ENCODE measurements around the gene UST. TPM values are rescaled to one million over a fixed set of nuclear protein-coding genes. Genes with fewer than 3 reads are reported as not detected.

Gene UST
- total RNA-seq, 1 experiment from 2014 or later: 3.9 TPM

GRCh38 chr6:149081281-149081680 is 334.5 kb downstream of the UST start:
- Histone ChIP-seq H3K27ac (ENCODE audit: low read length) (no peak overlapping the region), H3K79me2 (ENCODE audit: low read length) (no peaks in the 10 kb centered on the region), H3K9me2 (replicated peaks; ENCODE audit: low read length) (no peaks in the 10 kb centered on the region), H3K4me3 (ENCODE audit: low read length) (no peak overlapping the region), H3K4me1 (ENCODE audit: insufficient read depth, low read length) (peaks cover 46% of the 10 kb centered on the region), H4K20me1 (ENCODE audit: low read length) (no peaks in the 10 kb centered on the region), H3F3A (ENCODE audit: low read length, unreplicated experiment) (no peaks in the 10 kb centered on the region), H3K27me3 (ENCODE audit: low read length) (no peaks in the 10 kb centered on the region), H3K9me3 (ENCODE audit: low read length) (no peaks in the 10 kb centered on the region), H3K4me2 (ENCODE audit: low read length) (no peak overlapping the region), H2AFZ (ENCODE audit: low read length) (no peak overlapping the region), H3K9ac (ENCODE audit: low read length) (no peak overlapping the region), H3K36me3 (ENCODE audit: low read depth, low read length) (no peaks in the 10 kb centered on the region)
- no TSS peak for BruUV-seq (replicated peaks)
- DNase-seq (peak; percentile 54), ATAC-seq (peak; percentile 62)
- intact Hi-C loops (cut with micrococcal nuclease): loop anchor here (5.0 kb wide), 4 partner anchors 236 to 436 kb away; partner anchors contain the start of gene TAB2
- ChIA-PET POLR2A (ENCODE audit: unreplicated experiment) (no interaction called here), CTCF (no interaction called here)
- no peak for TF ChIP-seq EZH2 (IDR thresholded peaks at IDR 0.05; ENCODE audit: low read length, unreplicated experiment)
- TF ChIP-seq EZH2phosphoT487 (IDR thresholded peaks at IDR 0.05; ENCODE audit: borderline replicate concordance, low read length): no peak
- TF ChIP-seq, protein P1, sequence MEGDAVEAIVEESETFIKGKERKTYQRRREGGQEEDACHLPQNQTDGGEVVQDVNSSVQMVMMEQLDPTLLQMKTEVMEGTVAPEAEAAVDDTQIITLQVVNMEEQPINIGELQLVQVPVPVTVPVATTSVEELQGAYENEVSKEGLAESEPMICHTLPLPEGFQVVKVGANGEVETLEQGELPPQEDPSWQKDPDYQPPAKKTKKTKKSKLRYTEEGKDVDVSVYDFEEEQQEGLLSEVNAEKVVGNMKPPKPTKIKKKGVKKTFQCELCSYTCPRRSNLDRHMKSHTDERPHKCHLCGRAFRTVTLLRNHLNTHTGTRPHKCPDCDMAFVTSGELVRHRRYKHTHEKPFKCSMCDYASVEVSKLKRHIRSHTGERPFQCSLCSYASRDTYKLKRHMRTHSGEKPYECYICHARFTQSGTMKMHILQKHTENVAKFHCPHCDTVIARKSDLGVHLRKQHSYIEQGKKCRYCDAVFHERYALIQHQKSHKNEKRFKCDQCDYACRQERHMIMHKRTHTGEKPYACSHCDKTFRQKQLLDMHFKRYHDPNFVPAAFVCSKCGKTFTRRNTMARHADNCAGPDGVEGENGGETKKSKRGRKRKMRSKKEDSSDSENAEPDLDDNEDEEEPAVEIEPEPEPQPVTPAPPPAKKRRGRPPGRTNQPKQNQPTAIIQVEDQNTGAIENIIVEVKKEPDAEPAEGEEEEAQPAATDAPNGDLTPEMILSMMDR (conservative IDR thresholded peaks at IDR 0.05; ENCODE audit: low read depth, low read length): no peak

DNA sequence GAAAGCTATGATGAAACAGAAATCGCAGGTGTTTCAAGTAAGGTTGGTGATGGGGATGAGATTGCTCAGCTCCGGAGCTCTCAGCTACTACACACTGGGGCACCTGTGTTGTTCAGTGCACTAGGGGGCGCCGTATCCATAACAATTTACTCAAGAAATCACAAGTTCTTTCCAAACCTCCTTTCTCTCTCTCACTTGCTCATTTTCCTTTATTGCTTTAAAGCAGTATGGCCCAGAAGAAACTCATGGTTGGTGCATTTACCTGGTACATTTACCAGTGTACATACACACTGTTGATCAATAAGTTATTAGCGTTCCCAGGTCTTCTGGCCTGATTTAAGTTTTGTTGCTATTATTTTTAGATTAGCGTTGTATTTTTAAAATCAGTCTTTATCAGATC is 335.5 kb downstream of the UST start:
- POLR2A ChIA-PET (ENCODE audit: unreplicated experiment): no interaction called here

DNA sequence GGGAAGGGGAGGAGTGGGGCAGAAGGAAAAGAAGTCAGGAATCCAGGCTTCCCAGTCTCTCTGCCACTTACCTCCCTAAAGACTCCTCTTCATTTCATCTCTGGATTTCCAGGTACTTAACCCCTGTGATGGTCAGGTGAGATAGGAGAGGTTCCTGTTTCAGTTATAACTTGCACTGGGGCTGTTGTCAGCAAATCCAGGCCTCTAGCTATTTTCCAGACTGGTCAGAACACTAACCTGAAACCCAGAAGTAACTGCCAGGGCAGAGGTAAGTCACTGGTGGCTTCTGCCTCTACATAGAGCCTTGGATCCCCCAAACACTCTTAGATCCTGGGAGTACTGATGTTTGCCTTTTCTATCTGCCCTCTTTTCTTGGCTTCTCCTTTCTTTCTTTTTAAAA is 337.2 kb downstream of the UST start:
- Histone ChIP-seq H3F3A (ENCODE audit: low read length, unreplicated experiment) (no peaks in the 10 kb centered on the region), H3K36me3 (ENCODE audit: low read depth, low read length) (no peaks in the 10 kb centered on the region), H3K27me3 (ENCODE audit: low read length) (no peaks in the 10 kb centered on the region), H3K27ac (ENCODE audit: low read length) (no peak overlapping the region), H4K20me1 (ENCODE audit: low read length) (no peaks in the 10 kb centered on the region), H3K9me2 (replicated peaks; ENCODE audit: low read length) (no peaks in the 10 kb centered on the region), H3K9ac (ENCODE audit: low read length) (no peak overlapping the region), H3K4me1 (ENCODE audit: insufficient read depth, low read length) (peaks cover 31% of the 10 kb centered on the region), H3K9me3 (ENCODE audit: low read length) (no peaks in the 10 kb centered on the region), H2AFZ (ENCODE audit: low read length) (no peak overlapping the region), H3K4me3 (ENCODE audit: low read length) (no peak overlapping the region), H3K4me2 (ENCODE audit: low read length) (no peak overlapping the region), H3K79me2 (ENCODE audit: low read length) (no peaks in the 10 kb centered on the region)
- DNase-seq: no peak
- BruUV-seq (replicated peaks): no TSS peak
- POLR2A ChIA-PET (ENCODE audit: unreplicated experiment): no interaction called here
- ATAC-seq: no peak
- intact Hi-C loops (cut with micrococcal nuclease): loop anchor here (5.0 kb wide), 4 partner anchors 233 to 433 kb away; partner anchors contain the start of gene TAB2
- TF ChIP-seq, protein P1 (conservative IDR thresholded peaks at IDR 0.05; ENCODE audit: low read depth, low read length): no peak
- TF ChIP-seq EZH2phosphoT487 (IDR thresholded peaks at IDR 0.05; ENCODE audit: borderline replicate concordance, low read length) (no peak), EZH2 (IDR thresholded peaks at IDR 0.05; ENCODE audit: low read length, unreplicated experiment) (no peak)
- CTCF ChIA-PET: no interaction called here

More for the DNA sequence above, 335.5 kb downstream of the UST start:
- Histone ChIP-seq H3K9me3 (ENCODE audit: low read length) (no peaks in the 10 kb centered on the region), H3K79me2 (ENCODE audit: low read length) (no peaks in the 10 kb centered on the region), H3K4me2 (ENCODE audit: low read length) (no peak overlapping the region), H3K9me2 (replicated peaks; ENCODE audit: low read length) (no peaks in the 10 kb centered on the region), H3K4me1 (ENCODE audit: insufficient read depth, low read length) (peaks cover 36% of the 10 kb centered on the region), H3K27me3 (ENCODE audit: low read length) (no peaks in the 10 kb centered on the region), H4K20me1 (ENCODE audit: low read length) (no peaks in the 10 kb centered on the region), H3K36me3 (ENCODE audit: low read depth, low read length) (no peaks in the 10 kb centered on the region), H3K27ac (ENCODE audit: low read length) (no peak overlapping the region), H3F3A (ENCODE audit: low read length, unreplicated experiment) (no peaks in the 10 kb centered on the region), H2AFZ (ENCODE audit: low read length) (no peak overlapping the region), H3K9ac (ENCODE audit: low read length) (no peak overlapping the region), H3K4me3 (ENCODE audit: low read length) (no peak overlapping the region)
- intact Hi-C loops (cut with micrococcal nuclease): loop anchor here (1.0 to 5.0 kb wide), 5 partner anchors 235 to 435 kb away; partner anchors contain the start of gene TAB2
- peak; percentile 69 for DNase-seq
- no TSS peak for BruUV-seq (replicated peaks)
- peak; percentile 86 for ATAC-seq
- TF ChIP-seq EZH2phosphoT487 (IDR thresholded peaks at IDR 0.05; ENCODE audit: borderline replicate concordance, low read length) (no peak), EZH2 (IDR thresholded peaks at IDR 0.05; ENCODE audit: low read length, unreplicated experiment) (no peak)
- TF ChIP-seq, protein P1 (conservative IDR thresholded peaks at IDR 0.05; ENCODE audit: low read depth, low read length): peak; percentile 80
- CTCF ChIA-PET: interaction anchor here (0.5 to 1.0 kb wide), 7 partner anchors 21 to 351 kb away, joined by 3 to 6 read pairs (median 4); no protein-coding TSS in a partner anchor
